Ectodermal cell (in vitro differentiated cells): ENCODE measurements around the gene HEMK1. TPM values are rescaled to one million over a fixed set of nuclear protein-coding genes. Genes with fewer than 3 reads are reported as not detected.

Experiments
- H3K27ac ChIP-seq: 2 replicates; pipeline ENCODE4 v1.7.0; 2013; ENCODE audit warnings: mild to moderate bottlenecking, low read depth, low read length; ENCODE audit not compliant: insufficient read depth, poor library complexity, severe bottlenecking
- H3K27me3 ChIP-seq: 2 replicates; pipeline ENCODE4 v1.7.0; 2013; ENCODE audit warnings: mild to moderate bottlenecking, low read length; ENCODE audit not compliant: insufficient read depth, control insufficient read depth, poor library complexity, severe bottlenecking
- H3K36me3 ChIP-seq: one replicate; pipeline ENCODE4 v1.7.0; 2013; ENCODE audit warnings: low read length; ENCODE audit not compliant: control insufficient read depth, insufficient read depth
- H3K4me1 ChIP-seq: one replicate; pipeline ENCODE4 v1.7.0; 2013; ENCODE audit warnings: low read length; ENCODE audit not compliant: control insufficient read depth, insufficient read depth
- H3K4me3 ChIP-seq: 2 replicates; pipeline ENCODE4 v1.7.0; 2013; ENCODE audit warnings: low read depth, low read length, control low read depth; ENCODE audit not compliant: insufficient read depth
- H3K9me3 ChIP-seq: 2 replicates; pipeline ENCODE4 v1.7.0; 2013; ENCODE audit warnings: mild to moderate bottlenecking, low read length, moderate library complexity; ENCODE audit not compliant: control insufficient read depth
- WGBS, 2 experiments: methylation state at CpG; one replicate each; pipeline ENCODE4 v1.1.7; 2013; ENCODE audit warnings: missing lambda C conversion rate in 2 of 2; 5-methylcytosine and 5-hydroxymethylcytosine counted together
- polyA plus RNA-seq, 4 experiments: library from polyadenylated mRNA; stranded (reverse); fragments of 50-300 nt; gene quantifications; one replicate each; pipeline ENCODE4 v1.2.3, GENCODE V29; 2013

Gene HEMK1
- polyA plus RNA-seq (2013, experiment 1 of 4): 13.2 TPM
- 12.4 TPM for polyA plus RNA-seq (2013, experiment 2 of 4)
- polyA plus RNA-seq (2013, experiment 3 of 4): 10.1 TPM
- polyA plus RNA-seq (2013, experiment 4 of 4): 10.3 TPM

DNA sequence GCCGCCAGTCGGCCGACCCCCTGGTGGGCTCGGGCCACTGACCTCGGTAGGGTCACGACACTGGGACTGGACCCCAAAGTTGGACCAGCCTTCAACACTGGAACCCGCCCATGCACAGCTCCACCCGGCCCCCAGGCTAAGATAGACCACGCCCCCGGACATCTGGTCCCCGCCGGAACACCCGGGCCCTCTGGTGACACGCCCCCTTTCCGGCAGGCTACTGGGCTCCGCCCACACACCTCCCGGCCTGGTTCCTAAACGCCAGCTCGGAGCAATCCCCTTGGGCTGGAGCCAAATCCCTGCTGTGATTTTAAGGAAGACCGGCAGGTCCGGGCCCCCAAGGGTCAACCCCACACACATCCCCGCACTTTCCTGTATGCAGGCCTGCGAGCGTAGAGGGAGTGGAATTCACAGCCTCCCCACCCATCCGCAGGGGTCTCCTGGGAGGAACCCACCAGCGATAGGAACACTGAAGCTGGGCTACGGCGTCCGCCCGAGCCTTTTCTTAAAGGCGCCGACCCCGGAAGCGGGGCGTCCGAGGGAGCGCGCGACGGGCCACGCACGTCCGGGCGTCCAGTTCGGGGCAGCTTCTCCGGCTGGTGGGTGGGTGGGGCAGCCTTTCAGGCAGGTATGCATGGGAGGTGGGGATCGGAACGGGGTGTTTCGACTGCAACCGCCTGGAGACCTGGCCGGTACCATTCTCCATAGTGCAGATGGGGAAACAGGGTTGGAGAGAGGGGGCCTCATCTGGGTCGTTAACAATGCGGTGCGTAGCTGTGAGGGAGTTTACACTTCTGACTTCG, at the start of gene HEMK1:
Gene HEMK1 (plus strand): TSS at position 576 of the 803 bp plus-strand sequence. CDS start 1,583 bp downstream, outside the sequence.
- Histone ChIP-seq H3K4me3 (peak within 1 kb of the TSS; percentile 89), H3K9me3 (no peaks in the 10 kb centered on the region), H3K4me1 (peaks cover 4% of the 10 kb centered on the region), H3K27me3 (peaks cover 12% of the 10 kb centered on the region), H3K36me3 (no peaks in the 10 kb centered on the region), H3K27ac (peak within 1 kb of the TSS; percentile 84)
- 0% methylated on average over 55 of the region's 55 CpGs for WGBS, 2 experiments

GRCh38 chr3:50520849-50521248, 48.5 kb upstream of the HEMK1 start:
- 62 to 65% methylated on average over 3 of the region's 3 CpGs for WGBS, 2 experiments
- Histone ChIP-seq H3K4me1 (peaks cover 47% of the 10 kb centered on the region), H3K9me3 (no peaks in the 10 kb centered on the region), H3K4me3 (no peak overlapping the region), H3K27ac (no peak overlapping the region), H3K27me3 (no peaks in the 10 kb centered on the region), H3K36me3 (no peaks in the 10 kb centered on the region)

DNA sequence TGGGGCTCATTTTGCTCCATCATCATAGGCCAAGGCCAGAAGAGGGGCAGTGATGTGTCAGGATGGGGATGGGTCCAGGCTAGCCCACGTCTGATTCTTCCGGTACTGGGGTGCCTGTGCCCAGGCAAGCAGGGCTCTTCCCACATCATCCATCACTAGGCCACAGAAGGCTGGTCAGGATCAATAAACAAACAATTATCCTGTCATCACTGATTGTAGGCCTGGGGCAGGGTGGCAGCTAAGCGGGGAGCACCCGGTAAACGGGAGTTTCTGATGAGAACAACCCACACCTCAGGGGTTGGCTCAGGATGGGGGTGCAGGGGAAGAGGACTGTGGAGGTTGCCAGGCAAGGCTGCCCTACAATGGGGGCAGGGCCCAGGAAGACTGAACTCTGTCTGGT, 47.8 kb upstream of the HEMK1 start:
- 89 to 93% methylated on average over 5 of the region's 5 CpGs for WGBS, 2 experiments
- Histone ChIP-seq H3K4me1 (peaks cover 41% of the 10 kb centered on the region), H3K9me3 (no peaks in the 10 kb centered on the region), H3K27me3 (no peaks in the 10 kb centered on the region), H3K27ac (no peak overlapping the region), H3K36me3 (no peaks in the 10 kb centered on the region), H3K4me3 (no peak overlapping the region)

GRCh38 chr3:50523279-50523811, 46.0 kb upstream of the HEMK1 start:
- H3K27me3 ChIP-seq: no peaks in the 10 kb centered on the region
- H3K4me3 ChIP-seq: no peak overlapping the region
- no peak overlapping the region for H3K27ac ChIP-seq
- peaks cover 24% of the 10 kb centered on the region for H3K4me1 ChIP-seq
- WGBS, 2 experiments: 69 to 76% methylated on average over 9 of the region's 9 CpGs
- H3K36me3 ChIP-seq: no peaks in the 10 kb centered on the region
- no peaks in the 10 kb centered on the region for H3K9me3 ChIP-seq

DNA sequence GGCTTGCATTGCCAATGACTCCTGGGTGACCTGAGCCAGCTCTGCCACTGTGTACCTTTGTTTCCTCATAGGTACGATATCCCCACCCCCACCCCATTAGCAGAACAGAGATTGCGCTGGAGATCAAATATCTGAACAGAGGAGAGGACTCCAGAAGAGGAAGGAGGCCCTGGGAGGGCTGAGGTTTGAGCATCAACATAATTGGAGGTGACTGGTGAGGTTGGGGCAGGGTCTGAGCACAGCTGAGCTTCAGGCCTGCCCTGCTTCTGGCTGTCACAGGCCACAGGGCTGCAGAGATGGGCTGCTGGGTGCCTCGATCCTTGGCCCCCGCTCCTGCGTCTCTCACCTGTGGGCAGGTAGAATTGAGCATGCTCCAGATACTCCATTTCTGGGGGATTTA, 44.6 kb upstream of the HEMK1 start:
- Histone ChIP-seq H3K9me3 (no peaks in the 10 kb centered on the region), H3K36me3 (no peaks in the 10 kb centered on the region), H3K4me1 (peaks cover 19% of the 10 kb centered on the region), H3K27ac (no peak overlapping the region), H3K27me3 (no peaks in the 10 kb centered on the region), H3K4me3 (no peak overlapping the region)
- WGBS, 2 experiments: 92 to 94% methylated on average over 4 to 5 of the region's 5 CpGs

DNA sequence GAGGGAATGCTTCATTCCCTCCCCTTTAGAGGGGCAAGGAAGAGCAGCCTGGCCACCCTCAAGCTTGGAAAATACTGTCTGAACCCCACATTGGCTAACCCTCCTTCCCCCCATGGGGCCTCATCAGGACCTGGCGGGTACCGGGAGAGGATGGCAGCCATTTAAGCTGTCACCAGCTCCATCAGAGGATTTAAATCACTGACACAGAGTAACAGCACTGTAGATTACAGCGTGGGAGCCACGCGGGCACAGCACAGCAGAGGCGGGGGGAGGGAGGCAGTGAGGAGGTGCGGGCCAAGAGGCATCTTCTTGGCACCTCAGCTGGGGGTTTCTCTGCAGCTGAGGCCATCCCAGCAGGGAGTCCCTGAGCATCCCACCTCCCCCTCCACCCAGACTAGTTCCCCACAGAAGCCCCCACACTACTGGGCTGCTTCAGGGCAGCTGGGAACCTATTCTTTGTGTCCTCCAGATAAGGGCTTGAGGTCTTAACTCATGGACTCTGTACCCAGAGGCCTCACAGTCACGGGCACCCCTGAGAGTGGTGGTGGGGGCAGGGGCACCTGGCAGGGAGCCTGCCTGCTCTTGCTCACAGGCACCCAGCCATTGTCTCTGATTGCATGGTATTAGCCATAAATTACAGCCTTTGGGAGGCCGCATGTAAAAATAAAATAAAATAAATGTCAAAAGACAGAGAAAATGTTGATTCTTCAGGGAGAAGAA, 44.0 kb upstream of the HEMK1 start:
- H3K4me1 ChIP-seq: peaks cover 18% of the 10 kb centered on the region

GRCh38 chr3:50525987-50526386, 43.3 kb upstream of the HEMK1 start:
- H3K4me1 ChIP-seq: peaks cover 13% of the 10 kb centered on the region
- no peak overlapping the region for H3K27ac ChIP-seq
- H3K9me3 ChIP-seq: no peaks in the 10 kb centered on the region
- no peak overlapping the region for H3K4me3 ChIP-seq
- no peaks in the 10 kb centered on the region for H3K36me3 ChIP-seq
- H3K27me3 ChIP-seq: peaks cover 6% of the 10 kb centered on the region
- 41 to 47% methylated on average over 6 of the region's 6 CpGs for WGBS, 2 experiments

More for the DNA sequence above, 44.0 kb upstream of the HEMK1 start:
- Histone ChIP-seq H3K36me3 (no peaks in the 10 kb centered on the region), H3K27ac (no peak overlapping the region), H3K9me3 (no peaks in the 10 kb centered on the region), H3K4me3 (no peak overlapping the region), H3K27me3 (peaks cover under 1% of the 10 kb centered on the region)
- WGBS, 2 experiments: 80 to 84% methylated on average over 9 of the region's 9 CpGs

DNA sequence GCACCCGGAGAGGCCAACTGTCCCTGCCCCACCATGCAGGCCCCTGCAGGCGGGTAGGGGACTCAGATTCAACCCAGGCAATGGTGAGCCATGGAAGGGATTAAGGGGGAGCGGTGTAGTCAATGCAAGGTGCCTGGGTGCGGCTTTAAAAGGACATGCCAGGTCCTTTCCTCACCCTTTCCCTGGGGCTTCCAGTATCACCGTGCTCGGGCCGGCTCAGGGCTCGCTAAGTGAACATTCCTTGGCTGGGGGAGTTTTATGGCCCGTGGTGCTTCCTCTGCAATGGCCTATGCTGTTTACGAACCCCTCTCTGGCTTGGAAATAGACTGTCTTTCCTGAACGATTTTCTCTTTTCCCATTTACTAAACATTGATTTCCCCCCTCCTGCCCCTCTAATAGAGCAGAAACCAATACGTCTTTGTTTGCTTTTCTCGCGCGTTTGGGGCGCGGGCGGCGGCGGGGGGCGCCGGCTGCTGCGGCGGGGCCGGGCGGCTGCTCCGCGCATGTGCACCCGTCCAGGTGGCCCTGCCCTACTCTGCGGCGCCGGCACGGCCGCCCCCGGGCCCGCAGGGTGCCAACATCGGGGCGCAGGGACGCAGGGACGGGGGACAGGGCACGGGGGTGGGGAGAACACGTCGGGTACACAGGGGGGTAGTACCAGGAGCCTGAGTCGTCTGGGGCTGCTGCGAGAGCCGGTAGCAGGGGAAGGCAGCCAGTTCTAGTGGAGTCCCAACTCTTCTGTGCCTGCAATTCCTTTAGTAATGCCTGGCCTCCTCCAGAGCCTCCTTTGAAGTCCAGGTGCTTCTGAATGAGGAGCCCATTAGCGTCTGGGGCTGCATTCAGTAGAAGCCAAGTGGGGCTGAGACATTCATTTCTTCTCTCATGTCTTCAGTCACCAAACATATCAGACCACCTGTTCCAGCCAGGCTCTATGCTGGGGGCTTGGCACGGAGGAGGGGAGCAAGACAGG, 39.0 kb upstream of the HEMK1 start:
- Histone ChIP-seq H3K27ac (no peak overlapping the region), H3K9me3 (no peaks in the 10 kb centered on the region), H3K4me3 (no peak overlapping the region), H3K36me3 (no peaks in the 10 kb centered on the region), H3K4me1 (peaks cover 11% of the 10 kb centered on the region), H3K27me3 (peaks cover 12% of the 10 kb centered on the region)
- 31 to 33% methylated on average over 48 of the region's 48 CpGs for WGBS, 2 experiments

DNA sequence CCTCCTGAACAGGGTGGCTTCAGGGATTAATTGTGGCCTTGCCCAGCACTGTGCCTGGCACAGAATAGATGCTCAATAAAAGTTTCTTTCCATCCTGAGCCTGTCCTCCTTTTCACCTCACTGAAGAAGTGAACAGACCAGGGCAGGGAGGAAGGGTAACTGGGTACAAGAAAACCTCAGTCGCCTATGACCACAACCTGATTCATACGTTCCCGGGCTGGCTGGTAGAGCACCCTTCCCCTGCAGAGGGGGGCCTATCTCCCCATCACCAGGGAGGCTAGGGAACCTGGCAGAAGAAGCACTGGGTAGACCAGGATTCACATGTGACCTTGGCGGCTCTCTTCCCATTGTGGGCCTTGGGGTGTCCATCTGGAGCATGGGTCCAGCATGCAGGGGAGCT, 38.1 kb upstream of the HEMK1 start:
- no peak overlapping the region for H3K27ac ChIP-seq
- H3K4me1 ChIP-seq: peaks cover 11% of the 10 kb centered on the region
- 95 to 96% methylated on average over 4 of the region's 4 CpGs for WGBS, 2 experiments

More for the DNA sequence above, 38.1 kb upstream of the HEMK1 start:
- Histone ChIP-seq H3K4me3 (no peak overlapping the region), H3K27me3 (peaks cover 12% of the 10 kb centered on the region), H3K9me3 (no peaks in the 10 kb centered on the region), H3K36me3 (no peaks in the 10 kb centered on the region)
